Heart right ventricle (tissue), 16 donors: ENCODE results near the gene KCTD2. TPM values are rescaled to one million over a fixed set of nuclear protein-coding genes. Genes with fewer than 3 reads are reported as not detected.
A peak's percentile ranks its signal among the peaks of the same experiment; 100 is the strongest.

ENCODE experiments used
- ATAC-seq, 8 donors: fragments of 200-7000 bp; cut with Tn5 transposase; one replicate each; pipeline ENCODE4 v1.9.1; 2020; ENCODE audit warnings: mild to moderate bottlenecking in 8 of 8, moderate library complexity in 8 of 8, moderate number of reproducible peaks in 1 of 8
- DNase-seq, 2 donors: peaks; one replicate each; pipeline ENCODE4 v3.0.0-alpha.2; 2020
- H3K27ac ChIP-seq, 10 donors: fragments of 200-600 bp; sonication (generic) in 2 of 10; one replicate each; pipeline versions ENCODE4 v1.5.0 to v1.8.0; 2020 to 2022; ENCODE audit warnings: mild to moderate bottlenecking in 3 of 10
- H3K27me3 ChIP-seq, 7 donors: fragments of 200-600 bp; one replicate each; pipeline ENCODE4 v1.8.0; 2021 to 2022; ENCODE audit warnings: mild to moderate bottlenecking in 2 of 7
- H3K36me3 ChIP-seq, 9 donors: fragments of 200-600 bp; sonication (generic) in 1 of 9; one replicate each; pipeline versions ENCODE4 v1.5.0 to v1.8.0; 2020 to 2022; ENCODE audit warnings: mild to moderate bottlenecking in 2 of 9
- H3K4me1 ChIP-seq, 9 donors: fragments of 200-600 bp; sonication (generic) in 1 of 9; one replicate each; pipeline versions ENCODE4 v1.5.0 to v1.8.0; 2020 to 2022; ENCODE audit warnings: mild to moderate bottlenecking in 4 of 9
- H3K4me3 ChIP-seq, 10 donors: fragments of 200-600 bp; sonication (generic) in 2 of 10; one replicate each; pipeline versions ENCODE4 v1.5.0 to v1.8.0; 2020 to 2022; ENCODE audit warnings: mild to moderate bottlenecking in 7 of 10, moderate library complexity in 2 of 10
- H3K9me3 ChIP-seq, 11 donors: fragments of 200-600 bp in 10 of 11; sonication (generic) in 2 of 11; one replicate each; pipeline versions ENCODE4 v1.5.0 to v1.8.0; 2013 to 2022; ENCODE audit warnings: mild to moderate bottlenecking in 2 of 11, control low read depth in 1 of 11, moderate library complexity in 1 of 11
- CTCF ChIP-seq, 9 donors: fragments of 200-600 bp; sonication (generic) in 2 of 9; IDR thresholded peaks; one replicate each; pipeline versions ENCODE4 v1.5.0 to v1.8.0; 2021 to 2022; ENCODE audit warnings: antibody characterized with exemption in 9 of 9, mild to moderate bottlenecking in 5 of 9, moderate library complexity in 1 of 9
- WGBS, 2 donors: extraction: QIAGEN DNeasy Blood & Tissue Kit; methylation state at CpG; one replicate each; pipeline ENCODE4 v1.1.7; 2013; ENCODE audit warnings: inconsistent platforms in 1 of 2; 5-methylcytosine and 5-hydroxymethylcytosine counted together
- intact Hi-C, 10 donors: fragments of 100-400 bp; cut with DNase I; formaldehyde crosslinking; loops; one replicate each; pipeline versions ENCODE4 v1.11.1 to v1.14.2; 2022
- polyA plus RNA-seq, 2 donors: library from polyadenylated mRNA; stranded (reverse); fragments of 200-250 nt; gene quantifications; one replicate each; pipeline ENCODE4 v1.2.3, GENCODE V29; 2013
- total RNA-seq, 10 donors: library from RNA; stranded (reverse); fragmentation: NEBNext Ultra II Directional in 3 of 10; extraction: Animal tissue kit (Norgen Biotek cat#: 25700) in 3 of 10; gene quantifications; one replicate each; pipeline versions ENCODE4 v1.2.1 to v1.2.4, GENCODE V29; 2021 to 2023
- donor health status: Arrhythmogenic right ventricular cardiomyopathy.
- donor health status: ischemic (EF 13 %, LVEDD 7.1; RV severe dilation, severe dysfunction).
- donor health status: healthy with polysubstance abuse.
- donor health status: DM: no; HTN: yes; CAD: no.
- donor health status: DM: no; HTN: no; CAD: no.
- donor health status: ischemic (EF 25% LVEDD 6.9; RV normal size, moderate dysfunction).
- donor health status: ischemic (EF 25% LVEDD 5.7; RV mildly dilated, moderate dysfunction).
- donor health status: healthy.
- donor health status: DM: yes; HTN: yes; CAD: no.
- donor health status: Ischemic cardiomyopathy.
- donor health status: ischemic (EF 35%, LVEDD 5.7; RV mildly dilated, moderate dysfunction).
- donor health status: nonischemic (EF 11% LVEDD 7.7; RV severe dilation, severe dysfunction).
- donor health status: DM: yes; HTN: yes; CAD: no.
- donor health status: PGD.
- donor health status: ischemic (EF 29% LVEDD 5.4; RV normal size, mild dysfunction).
- donor health status: nonischemic (EF 23%, LVEDD 6.1; RV moderate dilation, normal function).

The KCTD2 gene
- total and polyA plus RNA-seq, 12 donors: 11.8 to 41.1 (median 29.3) TPM

GRCh38 chr17:75010683-75011400, 36.2 kb upstream of the KCTD2 start:
- H3K9me3 ChIP-seq: no peaks in the 10 kb centered on the region
- peak overlapping the region in 6 of 10 donors; percentile 73 to 94 (median 90) for H3K4me3 ChIP-seq
- no peaks in the 10 kb centered on the region for H3K27me3 ChIP-seq
- intact Hi-C loops: loop anchor here in 7 of 10 donors (1.0 to 10.0 kb wide), 3 partner anchors 23 to 49 kb away; no protein-coding TSS in a partner anchor
- TF ChIP-seq CTCF (IDR thresholded peaks at IDR 0.05): peak in 3 of 9 donors; percentile 19 to 28 (median 27)
- 53 to 56% methylated on average over 7 to 8 of the region's 8 CpGs for WGBS, 2 donors
- DNase-seq (peak; percentile 38 to 81), ATAC-seq (peak; percentile 42 to 81 (median 77))
- peaks cover 0 to 6% (median 0%) of the 10 kb centered on the region in 9 donors for H3K36me3 ChIP-seq
- peak overlapping the region in 9 of 10 donors; percentile 87 to 96 (median 92) for H3K27ac ChIP-seq
- H3K4me1 ChIP-seq: peaks cover 12 to 35% (median 28%) of the 10 kb centered on the region in 9 donors

- peak overlapping the region; percentile 87 to 96 (median 92) for H3K27ac ChIP-seq
- ATAC-seq (peak; percentile 57 to 90 (median 81)), DNase-seq (peak; percentile 28 to 73)
- 21 to 28% methylated on average over 13 of the region's 13 CpGs for WGBS, 2 donors
- peak overlapping the region in 9 of 10 donors; percentile 73 to 97 (median 91) for H3K4me3 ChIP-seq
- no peaks in the 10 kb centered on the region for H3K9me3 ChIP-seq
- intact Hi-C loops: loop anchor here in 7 of 10 donors (1.0 to 10.0 kb wide), 6 partner anchors 23 to 50 kb away; partner anchors contain the start of gene CDR2L (in 1 of the 7)
- H3K4me1 ChIP-seq: peaks cover 12 to 35% (median 28%) of the 10 kb centered on the region in 9 donors
- TF ChIP-seq CTCF (IDR thresholded peaks at IDR 0.05): no peak
- H3K27me3 ChIP-seq: no peaks in the 10 kb centered on the region
- H3K36me3 ChIP-seq: peaks cover 0 to 6% (median 0%) of the 10 kb centered on the region in 9 donors
Measured at GRCh38 chr17:75011401-75012095, 35.5 kb upstream of the KCTD2 start.

- intact Hi-C loops: loop anchor here in 7 of 10 donors (1.0 to 10.0 kb wide), 5 partner anchors 25 to 51 kb away; partner anchors contain the start of gene CDR2L (in 1 of the 7)
- Histone ChIP-seq H3K27ac (peak overlapping the region; percentile 87 to 96 (median 92)), H3K4me3 (peak overlapping the region; percentile 73 to 97 (median 90)), H3K9me3 (no peaks in the 10 kb centered on the region), H3K36me3 (peaks cover 0 to 11% (median 0%) of the 10 kb centered on the region in 9 donors), H3K27me3 (no peaks in the 10 kb centered on the region), H3K4me1 (peaks cover 12 to 35% (median 28%) of the 10 kb centered on the region in 9 donors)
- no peak for TF ChIP-seq CTCF (IDR thresholded peaks at IDR 0.05)
- 8 to 25% methylated on average over 5 of the region's 5 CpGs for WGBS, 2 donors
- no peak for ATAC-seq
- DNase-seq: no peak
Measured at GRCh38 chr17:75012096-75012345, 35.0 kb upstream of the KCTD2 start.

- H3K4me3 ChIP-seq: peak within 1 kb of the TSS; percentile 73 to 97 (median 90)
- intact Hi-C loops: loop anchor here in 7 of 10 donors (1.0 to 10.0 kb wide), 5 partner anchors 26 to 51 kb away; partner anchors contain the start of gene CDR2L (in 1 of the 7)
Measured at GRCh38 chr17:75012346-75013091, 34.5 kb upstream of the KCTD2 start, which contains the start of gene MRPL58. Gene MRPL58, plus strand, starts transcription at chr17:75012670. Its CDS starts 17 bp downstream, at chr17:75012687.

More at GRCh38 chr17:75012346-75013091, 34.5 kb upstream of the KCTD2 start, which contains the start of gene MRPL58:
- ATAC-seq (peak; percentile 90 to 94 (median 92)), DNase-seq (peak; percentile 84 to 85)
- Histone ChIP-seq H3K27ac (peak within 1 kb of the TSS; percentile 87 to 96 (median 92)), H3K27me3 (no peaks in the 10 kb centered on the region), H3K9me3 (no peaks in the 10 kb centered on the region), H3K36me3 (peaks cover 0 to 16% (median 0%) of the 10 kb centered on the region in 9 donors), H3K4me1 (peaks cover 12 to 35% (median 28%) of the 10 kb centered on the region in 9 donors)
- peak in 8 of 9 donors; percentile 28 to 72 (median 59) for TF ChIP-seq CTCF (IDR thresholded peaks at IDR 0.05)
- 2% methylated on average over 59 to 63 of the region's 63 CpGs for WGBS, 2 donors
